DOHH2 (cell line): ENCODE measurements around the gene NBEAL2.

Source experiments
- EZH2phosphoT487 ChIP-seq: fragments of 200-600 bp; sonication (generic); IDR thresholded peaks from 2 replicates; pipeline ENCODE4 v1.6.1; 2017; ENCODE audit warnings: borderline replicate concordance, mild to moderate bottlenecking, antibody characterized with exemption, low read length, moderate library complexity, mixed read lengths
- TF ChIP-seq, protein P1 (sequence below): fragments of 200-600 bp; sonication (generic); IDR thresholded peaks from one replicate; pipeline ENCODE4 v1.5.1; 2014; ENCODE audit warnings: antibody characterized with exemption, mild to moderate bottlenecking, low read depth, low read length; ENCODE audit not compliant: poor library complexity, severe bottlenecking

DNA sequence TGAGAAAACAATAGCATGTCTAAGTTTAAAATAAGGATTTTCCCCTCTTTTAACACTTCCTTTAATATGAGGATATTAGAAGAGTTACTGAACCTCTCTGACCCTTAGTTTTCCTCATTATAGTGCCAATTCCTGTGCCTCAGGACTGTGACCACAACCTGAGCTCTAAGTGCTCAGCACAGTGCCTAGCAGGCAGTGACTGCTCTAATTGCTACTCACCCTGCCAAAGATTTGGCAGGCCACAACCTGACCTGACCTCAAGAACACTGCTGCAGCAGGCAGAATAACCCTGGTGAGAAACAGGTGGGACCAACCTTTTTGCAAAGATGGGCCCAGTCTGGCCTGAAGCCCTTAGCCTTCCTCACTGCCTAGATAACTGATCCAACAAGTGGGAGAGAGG, 35.7 kb downstream of the NBEAL2 start:
- TF ChIP-seq, protein P1, sequence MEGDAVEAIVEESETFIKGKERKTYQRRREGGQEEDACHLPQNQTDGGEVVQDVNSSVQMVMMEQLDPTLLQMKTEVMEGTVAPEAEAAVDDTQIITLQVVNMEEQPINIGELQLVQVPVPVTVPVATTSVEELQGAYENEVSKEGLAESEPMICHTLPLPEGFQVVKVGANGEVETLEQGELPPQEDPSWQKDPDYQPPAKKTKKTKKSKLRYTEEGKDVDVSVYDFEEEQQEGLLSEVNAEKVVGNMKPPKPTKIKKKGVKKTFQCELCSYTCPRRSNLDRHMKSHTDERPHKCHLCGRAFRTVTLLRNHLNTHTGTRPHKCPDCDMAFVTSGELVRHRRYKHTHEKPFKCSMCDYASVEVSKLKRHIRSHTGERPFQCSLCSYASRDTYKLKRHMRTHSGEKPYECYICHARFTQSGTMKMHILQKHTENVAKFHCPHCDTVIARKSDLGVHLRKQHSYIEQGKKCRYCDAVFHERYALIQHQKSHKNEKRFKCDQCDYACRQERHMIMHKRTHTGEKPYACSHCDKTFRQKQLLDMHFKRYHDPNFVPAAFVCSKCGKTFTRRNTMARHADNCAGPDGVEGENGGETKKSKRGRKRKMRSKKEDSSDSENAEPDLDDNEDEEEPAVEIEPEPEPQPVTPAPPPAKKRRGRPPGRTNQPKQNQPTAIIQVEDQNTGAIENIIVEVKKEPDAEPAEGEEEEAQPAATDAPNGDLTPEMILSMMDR = no peak
- no peak for TF ChIP-seq EZH2phosphoT487
